GM21390 (cell line): ENCODE measurements around the gene COP1.

Experiments used
- ATAC-seq: cut with Tn5 transposase; IDR thresholded peaks from one replicate; pipeline ENCODE4 v1.9.1; 2021; ENCODE audit not compliant: unreplicated experiment

The COP1 gene

DNA sequence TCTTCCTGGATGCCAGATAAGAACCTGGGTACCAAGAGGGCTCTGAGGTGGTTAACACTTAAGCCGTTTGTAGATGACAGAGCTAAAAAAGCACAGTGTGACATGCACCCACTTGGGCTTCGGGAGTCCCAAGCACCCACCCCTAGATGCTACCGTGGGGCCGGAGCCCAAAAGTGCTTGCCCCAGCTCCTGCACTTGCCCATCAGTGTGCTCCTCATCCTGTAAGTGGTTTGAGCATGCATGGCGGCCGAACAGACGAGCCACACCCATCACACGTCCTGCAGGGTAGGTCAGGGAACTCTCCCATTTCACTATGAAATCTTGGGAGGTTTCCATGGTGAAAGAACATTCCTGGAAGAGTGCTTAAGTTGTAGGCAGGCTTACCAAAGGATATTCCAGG is 304.8 kb downstream of the COP1 start:
- ATAC-seq: no peak

DNA sequence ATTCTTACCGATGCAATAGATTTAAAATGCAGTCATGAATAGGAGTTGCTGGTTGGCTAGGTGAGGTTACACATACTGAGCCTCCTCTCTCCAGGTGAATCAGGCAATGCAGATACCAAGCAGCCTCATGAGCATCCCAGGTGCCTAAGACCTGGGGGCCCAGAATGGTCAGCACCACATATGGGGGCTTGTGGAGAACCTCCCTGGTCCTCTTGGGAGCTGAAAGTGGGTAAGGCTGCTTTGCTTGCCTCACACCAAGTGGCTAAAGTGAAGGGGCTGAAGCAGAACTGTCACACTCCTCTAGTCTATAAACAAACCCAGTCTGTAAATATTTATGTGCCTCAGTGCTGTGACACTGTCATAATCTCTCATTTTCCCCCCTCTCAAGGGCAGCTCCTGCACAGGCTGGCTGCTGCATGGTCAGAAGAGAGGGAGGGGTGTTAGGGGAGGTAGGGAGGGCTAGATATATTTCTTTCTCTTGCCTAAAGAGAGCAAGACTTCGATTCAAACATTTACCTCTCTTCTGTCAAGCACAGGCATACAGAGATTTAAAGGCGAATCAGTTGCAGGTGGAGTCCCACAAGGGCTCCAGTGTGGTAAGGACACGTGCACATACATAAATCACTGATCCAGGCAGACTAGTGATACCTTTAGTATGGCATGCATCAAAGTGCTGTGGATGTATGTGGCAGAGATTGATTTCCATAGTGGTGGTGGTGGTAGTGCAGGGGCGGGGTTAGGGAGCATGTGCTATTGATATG is 305.8 kb downstream of the COP1 start:
- no peak for ATAC-seq

DNA sequence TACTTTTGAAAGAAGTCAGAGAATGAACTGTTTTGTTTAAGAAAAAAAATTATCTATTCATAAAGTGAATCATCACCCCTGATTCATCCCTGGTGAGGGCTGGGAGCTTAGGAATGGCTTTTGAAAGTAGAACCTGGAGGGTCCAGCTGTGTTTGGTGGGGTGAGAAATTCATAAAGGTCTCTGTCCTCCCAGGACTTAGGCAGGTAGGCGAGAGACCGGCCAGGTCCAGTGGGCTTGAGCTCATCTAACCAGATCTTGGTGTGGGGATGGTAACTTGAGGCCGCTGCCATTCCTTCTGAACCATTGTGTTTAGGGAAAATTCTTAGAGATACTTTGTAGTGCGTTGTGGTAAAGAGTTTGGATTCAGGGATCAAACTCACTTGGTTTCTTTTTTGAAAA is 306.9 kb downstream of the COP1 start:
- no peak for ATAC-seq

- ATAC-seq: no peak
These were observed 311.1 kb downstream of the COP1 start for GRCh38 chr1:175895966-175896365.
